Measurements from ENCODE around the gene NAT9.

- TF ChIP-seq CTCF (IDR thresholded peaks at IDR 0.05) (peak; percentile 99 to 100 (median 100)), POLR2A (IDR thresholded peaks at IDR 0.05) (no peak)
Measured at GRCh38 chr17:74744714-74745547, 31.2 kb downstream of the NAT9 start.

Measured in right lobe of liver (tissue), 4 donors.